ENCODE results near the gene IGSF10. TPM values are rescaled to one million over a fixed set of nuclear protein-coding genes. Genes with fewer than 3 reads are reported as not detected.

Gene IGSF10
- total and polyA plus RNA-seq, 2 of the 13 experiments (the other 11 are each of a cell fraction or from before 2014, with no cell fraction given): 0.16 TPM; not detected in 1

DNA sequence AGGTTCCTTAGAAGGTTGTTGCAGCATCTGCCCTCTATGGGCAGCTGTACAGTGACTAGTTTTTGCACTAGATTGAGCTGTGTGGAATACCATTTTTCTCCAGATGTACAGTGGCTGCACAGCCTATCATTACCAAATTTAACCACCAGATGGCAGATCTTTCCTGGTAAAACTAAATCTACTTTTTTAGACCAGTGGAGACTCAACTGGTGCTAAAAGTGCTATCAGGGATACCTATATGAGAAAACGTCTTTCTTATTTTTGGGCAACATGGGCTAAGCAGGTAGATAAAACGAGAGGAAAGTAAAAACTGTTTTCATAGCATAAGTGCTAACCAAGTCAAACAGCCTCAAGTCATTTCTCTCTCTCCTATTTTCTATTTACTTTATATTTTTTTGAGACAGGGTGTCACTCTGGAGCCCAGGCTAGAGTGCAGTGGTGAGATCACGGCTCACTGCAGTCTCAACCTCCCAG is 21.2 kb downstream of the IGSF10 start:
- FAIRE-seq (peak; percentile 71), ATAC-seq (peak; percentile 96), DNase-seq (ENCODE audit: low spot score) (peak; percentile 49)
- Histone ChIP-seq H3K4me3 (replicated peaks in 1 of 3; ENCODE audit: insufficient read depth in 1 of 3, low read depth in 2 of 3, low read length in 3 of 3) (no peak overlapping the region), H3K27ac (ENCODE audit: extremely low read length, insufficient read depth, low read length) (no peak overlapping the region), H3K4me2 (ENCODE audit: low read depth, low read length) (no peak overlapping the region), H3K79me2 (ENCODE audit: insufficient read depth, low read length) (no peaks in the 10 kb centered on the region), H2AFZ (ENCODE audit: low read length) (no peak overlapping the region), H3K36me3 (replicated peaks in 1 of 2; ENCODE audit: control insufficient read depth in 1 of 2, insufficient read depth in 2 of 2, low read length in 2 of 2) (no peaks in the 10 kb centered on the region), H3K9ac (ENCODE audit: insufficient read depth, low read depth, low read length) (no peak overlapping the region), H3K27me3 (ENCODE audit: control insufficient read depth in 1 of 2, insufficient read depth in 2 of 2, low read length in 2 of 2) (0 out of 5 replicates have a peak, but pooled peaks cover 0 to 3% of the 10 kb centered on the region in 2 experiments), H3K9me3 (ENCODE audit: low read length) (no peaks in the 10 kb centered on the region), H4K20me1 (ENCODE audit: insufficient read depth, low read length) (no peaks in the 10 kb centered on the region), H3K4me1 (ENCODE audit: insufficient read depth, low read length) (no peaks in the 10 kb centered on the region)
- TF ChIP-seq, protein P1, sequence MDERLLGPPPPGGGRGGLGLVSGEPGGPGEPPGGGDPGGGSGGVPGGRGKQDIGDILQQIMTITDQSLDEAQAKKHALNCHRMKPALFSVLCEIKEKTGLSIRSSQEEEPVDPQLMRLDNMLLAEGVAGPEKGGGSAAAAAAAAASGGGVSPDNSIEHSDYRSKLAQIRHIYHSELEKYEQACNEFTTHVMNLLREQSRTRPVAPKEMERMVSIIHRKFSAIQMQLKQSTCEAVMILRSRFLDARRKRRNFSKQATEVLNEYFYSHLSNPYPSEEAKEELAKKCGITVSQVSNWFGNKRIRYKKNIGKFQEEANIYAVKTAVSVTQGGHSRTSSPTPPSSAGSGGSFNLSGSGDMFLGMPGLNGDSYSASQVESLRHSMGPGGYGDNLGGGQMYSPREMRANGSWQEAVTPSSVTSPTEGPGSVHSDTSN (CRISPR knock-in tag; IDR thresholded peaks at IDR 0.05): no peak
- no peak for TF ChIP-seq ZBTB21 (CRISPR knock-in tag; IDR thresholded peaks at IDR 0.05)
- no peak for TF ChIP-seq ZNF891 (CRISPR knock-in tag; IDR thresholded peaks at IDR 0.05)
- TF ChIP-seq ZNF850 (CRISPR knock-in tag; conservative IDR thresholded peaks at IDR 0.05): no peak
- peak; percentile 60 for TF ChIP-seq RAD21 (CRISPR knock-in tag; IDR thresholded peaks at IDR 0.05)
- TF ChIP-seq, protein P2, sequence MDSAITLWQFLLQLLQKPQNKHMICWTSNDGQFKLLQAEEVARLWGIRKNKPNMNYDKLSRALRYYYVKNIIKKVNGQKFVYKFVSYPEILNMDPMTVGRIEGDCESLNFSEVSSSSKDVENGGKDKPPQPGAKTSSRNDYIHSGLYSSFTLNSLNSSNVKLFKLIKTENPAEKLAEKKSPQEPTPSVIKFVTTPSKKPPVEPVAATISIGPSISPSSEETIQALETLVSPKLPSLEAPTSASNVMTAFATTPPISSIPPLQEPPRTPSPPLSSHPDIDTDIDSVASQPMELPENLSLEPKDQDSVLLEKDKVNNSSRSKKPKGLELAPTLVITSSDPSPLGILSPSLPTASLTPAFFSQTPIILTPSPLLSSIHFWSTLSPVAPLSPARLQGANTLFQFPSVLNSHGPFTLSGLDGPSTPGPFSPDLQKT (CRISPR knock-in tag; IDR thresholded peaks at IDR 0.05; ENCODE audit: borderline replicate concordance): no peak
- TF ChIP-seq, protein P3, sequence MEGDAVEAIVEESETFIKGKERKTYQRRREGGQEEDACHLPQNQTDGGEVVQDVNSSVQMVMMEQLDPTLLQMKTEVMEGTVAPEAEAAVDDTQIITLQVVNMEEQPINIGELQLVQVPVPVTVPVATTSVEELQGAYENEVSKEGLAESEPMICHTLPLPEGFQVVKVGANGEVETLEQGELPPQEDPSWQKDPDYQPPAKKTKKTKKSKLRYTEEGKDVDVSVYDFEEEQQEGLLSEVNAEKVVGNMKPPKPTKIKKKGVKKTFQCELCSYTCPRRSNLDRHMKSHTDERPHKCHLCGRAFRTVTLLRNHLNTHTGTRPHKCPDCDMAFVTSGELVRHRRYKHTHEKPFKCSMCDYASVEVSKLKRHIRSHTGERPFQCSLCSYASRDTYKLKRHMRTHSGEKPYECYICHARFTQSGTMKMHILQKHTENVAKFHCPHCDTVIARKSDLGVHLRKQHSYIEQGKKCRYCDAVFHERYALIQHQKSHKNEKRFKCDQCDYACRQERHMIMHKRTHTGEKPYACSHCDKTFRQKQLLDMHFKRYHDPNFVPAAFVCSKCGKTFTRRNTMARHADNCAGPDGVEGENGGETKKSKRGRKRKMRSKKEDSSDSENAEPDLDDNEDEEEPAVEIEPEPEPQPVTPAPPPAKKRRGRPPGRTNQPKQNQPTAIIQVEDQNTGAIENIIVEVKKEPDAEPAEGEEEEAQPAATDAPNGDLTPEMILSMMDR (CRISPR knock-in tag; IDR thresholded peaks at IDR 0.05): peak; percentile 74
- no peak for TF ChIP-seq IRF2 (CRISPR knock-in tag; IDR thresholded peaks at IDR 0.05)
- TF ChIP-seq ZNF792 (CRISPR knock-in tag; IDR thresholded peaks at IDR 0.05): no peak
- peak; percentile 87 for TF ChIP-seq STAG1 (CRISPR knock-in tag; IDR thresholded peaks at IDR 0.05)
- peak; percentile 90 for TF ChIP-seq SMC3 (IDR thresholded peaks at IDR 0.05; ENCODE audit: low read length)
- 0 out of 2 replicates have a peak, but pooled peaks have one; percentile 18 for TF ChIP-seq MIER2 (CRISPR knock-in tag; IDR thresholded peaks at IDR 0.05)
- ChIA-PET POLR2A (no interaction called here), CTCF (ENCODE audit: low intra/inter-chr PET ratio, low total read pairs) (interaction anchor here (1.3 to 3.4 kb wide), 4 partner anchors 29 to 478 kb away, joined by 4 to 34 read pairs (median 11); no protein-coding TSS in a partner anchor)
- in situ Hi-C loops (cut with HindIII; ENCODE audit: extremely low pct_ligation_motif_present, low pct_unique_long_range_greater_than_20kb) (loop anchor here (5.0 kb wide), 1 partner anchor 403 kb away; no protein-coding TSS in a partner anchor), intact Hi-C loops (cut with micrococcal nuclease; ENCODE audit: unreplicated experiment) (loop anchor here (1.0 to 2.0 kb wide), 4 partner anchors 13 to 479 kb away; no protein-coding TSS in a partner anchor)
- 0% methylated on average over 3 of the region's 3 CpGs for WGBS (ENCODE audit: low lambda C conversion rate)
- no TSS peak for BruUV-seq (replicated peaks)

Measured in HepG2 (cell line).